Erythroblast (primary cell): ENCODE data around the gene CRY1.

Experiments used
- GATA1 ChIP-seq: IDR thresholded peaks from 2 replicates; pipeline ENCODE4 v1.6.1; 2011; ENCODE audit warnings: low read depth, mild to moderate bottlenecking, control low read depth, low read length, moderate library complexity
- POLR2A ChIP-seq: IDR thresholded peaks from 2 replicates; pipeline ENCODE4 v1.6.1; 2011; ENCODE audit warnings: mild to moderate bottlenecking, low read length

DNA sequence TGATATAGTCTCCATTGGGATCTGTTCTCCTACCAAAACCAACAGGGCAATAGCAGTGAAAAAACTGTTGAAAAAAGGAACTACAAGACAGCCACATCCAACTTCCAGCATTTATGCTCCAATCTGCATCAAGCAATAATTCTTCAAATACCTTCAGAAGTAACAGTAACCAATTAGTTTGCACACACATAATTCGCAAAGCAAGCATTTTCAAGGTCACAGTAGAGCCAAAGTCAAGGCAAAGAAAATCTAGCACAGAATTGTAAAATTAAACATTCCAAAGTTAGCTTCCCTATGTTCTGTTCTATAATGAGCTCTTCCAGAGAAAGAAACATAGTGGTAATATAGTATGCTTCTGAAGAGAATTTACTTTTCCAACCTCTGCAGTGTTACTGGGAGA, 95.4 kb downstream of the CRY1 start:
- TF ChIP-seq POLR2A = no peak
- no peak for TF ChIP-seq GATA1
